ENCODE measurements around the gene MED17. TPM values are rescaled to one million over a fixed set of nuclear protein-coding genes. Genes with fewer than 3 reads are reported as not detected.
"Not testable (repeated sequence)": the region's sequence is repeated elsewhere in the genome, so short reads cannot be mapped to it uniquely, and the experiment has no call there.

Gene MED17
- total and polyA plus RNA-seq, 2 of the 13 experiments (the other 11 are each of a cell fraction or from before 2014, with no cell fraction given), result 23.1 to 37.0 TPM

DNA sequence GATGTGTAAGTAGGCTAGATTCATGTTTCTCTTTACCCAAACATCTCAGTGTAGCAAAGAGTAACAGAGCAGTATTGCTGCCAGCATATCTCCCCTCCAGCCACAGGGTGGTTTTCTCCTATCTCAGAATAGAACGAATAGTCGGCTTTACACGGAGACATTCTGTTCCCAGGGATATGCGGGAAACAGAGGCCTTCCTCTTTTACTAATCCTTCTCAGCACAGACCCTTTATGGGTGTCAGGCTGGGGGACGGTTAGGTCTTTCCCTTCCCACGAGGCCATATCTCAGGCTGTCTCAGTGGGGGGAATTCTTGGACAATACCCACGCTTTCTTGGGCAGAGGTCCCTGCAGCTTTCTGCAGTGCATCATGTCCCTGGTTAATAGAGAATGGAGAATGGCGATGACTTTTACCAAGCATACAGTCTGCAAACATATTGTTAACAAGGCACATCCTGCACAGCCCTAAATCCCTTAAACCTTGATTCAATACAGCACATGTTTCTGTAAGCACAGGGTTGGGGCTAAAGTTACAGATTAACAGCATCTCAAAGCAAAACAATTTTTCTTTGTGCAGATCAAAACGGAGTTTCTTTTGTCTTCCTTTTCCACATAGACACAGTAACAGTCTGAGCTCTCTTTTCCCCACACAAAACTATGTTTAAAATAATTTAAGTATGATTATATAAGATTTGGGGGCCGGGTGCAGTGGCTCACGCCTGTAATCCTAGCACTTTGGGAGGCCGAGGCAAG lies 38.9 kb upstream of the MED17 start (continued):
- TF ChIP-seq, protein P1, sequence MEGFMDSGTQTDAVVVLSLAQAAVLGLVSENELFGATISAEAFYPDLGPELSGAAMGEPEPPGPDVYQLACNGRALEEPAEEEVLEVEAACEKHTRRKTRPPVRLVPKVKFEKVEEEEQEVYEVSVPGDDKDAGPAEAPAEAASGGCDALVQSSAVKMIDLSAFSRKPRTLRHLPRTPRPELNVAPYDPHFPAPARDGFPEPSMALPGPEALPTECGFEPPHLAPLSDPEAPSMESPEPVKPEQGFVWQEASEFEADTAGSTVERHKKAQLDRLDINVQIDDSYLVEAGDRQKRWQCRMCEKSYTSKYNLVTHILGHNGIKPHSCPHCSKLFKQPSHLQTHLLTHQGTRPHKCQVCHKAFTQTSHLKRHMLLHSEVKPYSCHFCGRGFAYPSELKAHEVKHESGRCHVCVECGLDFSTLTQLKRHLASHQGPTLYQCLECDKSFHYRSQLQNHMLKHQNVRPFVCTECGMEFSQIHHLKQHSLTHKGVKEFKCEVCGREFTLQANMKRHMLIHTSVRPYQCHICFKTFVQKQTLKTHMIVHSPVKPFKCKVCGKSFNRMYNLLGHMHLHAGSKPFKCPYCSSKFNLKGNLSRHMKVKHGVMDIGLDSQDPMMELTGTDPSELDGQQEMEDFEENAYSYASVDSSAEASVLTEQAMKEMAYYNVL (CRISPR knock-in tag; IDR thresholded peaks at IDR 0.05; ENCODE audit: borderline replicate concordance), result peak; percentile 90
- TF ChIP-seq HMG20A (CRISPR knock-in tag; IDR thresholded peaks at IDR 0.05; ENCODE audit: borderline replicate concordance), result peak; percentile 27; the same call in 1 of the 2 replicates
- peak; percentile 62; the same call in 1 of the 2 replicates for TF ChIP-seq POLR2G (IDR thresholded peaks at IDR 0.05; ENCODE audit: low read depth, low read length)
- peak; percentile 56; the same call in 1 of the 2 replicates for TF ChIP-seq ZMYM4 (CRISPR knock-in tag; IDR thresholded peaks at IDR 0.05)
- TF ChIP-seq NAIF1 (CRISPR knock-in tag; IDR thresholded peaks at IDR 0.05; ENCODE audit: borderline replicate concordance), result peak; percentile 52; the same call in 1 of the 2 replicates
- TF ChIP-seq KAT8 (CRISPR knock-in tag; IDR thresholded peaks at IDR 0.05), result peak; percentile 46
- TF ChIP-seq PITX1 (CRISPR knock-in tag; IDR thresholded peaks at IDR 0.05), result peak; percentile 100
- TF ChIP-seq GATAD1 (CRISPR knock-in tag; IDR thresholded peaks at IDR 0.05), result peak; percentile 25; the same call in 1 of the 2 replicates
- peak; percentile 45; the same call in 1 of the 2 replicates for TF ChIP-seq PPARG (CRISPR knock-in tag; conservative IDR thresholded peaks at IDR 0.05)
- peak; percentile 74 for TF ChIP-seq MED1 (CRISPR knock-in tag; IDR thresholded peaks at IDR 0.05)
- TF ChIP-seq SALL1 (CRISPR knock-in tag; IDR thresholded peaks at IDR 0.05), result peak; percentile 26
- TF ChIP-seq GABPA (IDR thresholded peaks at IDR 0.05; ENCODE audit: low read depth, low read length), result not testable (repeated sequence)
- TF ChIP-seq GABPA (CRISPR knock-in tag; IDR thresholded peaks at IDR 0.05; ENCODE audit: low read depth), result 0 out of 2 replicates have a peak, but pooled peaks have one; percentile 31
- peak; percentile 73 for TF ChIP-seq GATAD2A (CRISPR knock-in tag; IDR thresholded peaks at IDR 0.05)
- 0 out of 2 replicates have a peak, but pooled peaks have one; percentile 45 for TF ChIP-seq KLF6 (CRISPR knock-in tag; IDR thresholded peaks at IDR 0.05)
- TF ChIP-seq AKAP8 (CRISPR knock-in tag; IDR thresholded peaks at IDR 0.05), result peak; percentile 51; the same call in 1 of the 2 replicates
- peak; percentile 52; the same call in 1 of the 2 replicates for TF ChIP-seq TCF7 (IDR thresholded peaks at IDR 0.05; ENCODE audit: low read depth)
- TF ChIP-seq, protein P2, sequence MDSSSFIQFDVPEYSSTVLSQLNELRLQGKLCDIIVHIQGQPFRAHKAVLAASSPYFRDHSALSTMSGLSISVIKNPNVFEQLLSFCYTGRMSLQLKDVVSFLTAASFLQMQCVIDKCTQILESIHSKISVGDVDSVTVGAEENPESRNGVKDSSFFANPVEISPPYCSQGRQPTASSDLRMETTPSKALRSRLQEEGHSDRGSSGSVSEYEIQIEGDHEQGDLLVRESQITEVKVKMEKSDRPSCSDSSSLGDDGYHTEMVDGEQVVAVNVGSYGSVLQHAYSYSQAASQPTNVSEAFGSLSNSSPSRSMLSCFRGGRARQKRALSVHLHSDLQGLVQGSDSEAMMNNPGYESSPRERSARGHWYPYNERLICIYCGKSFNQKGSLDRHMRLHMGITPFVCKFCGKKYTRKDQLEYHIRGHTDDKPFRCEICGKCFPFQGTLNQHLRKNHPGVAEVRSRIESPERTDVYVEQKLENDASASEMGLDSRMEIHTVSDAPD (CRISPR knock-in tag; IDR thresholded peaks at IDR 0.05), result peak; percentile 45; the same call in 1 of the 2 replicates
- peak; percentile 32; the same call in 1 of the 2 replicates for TF ChIP-seq YEATS2 (CRISPR knock-in tag; IDR thresholded peaks at IDR 0.05; ENCODE audit: borderline replicate concordance)
- peak; percentile 88 for TF ChIP-seq DMAP1 (CRISPR knock-in tag; IDR thresholded peaks at IDR 0.05)
- TF ChIP-seq ARID2 (CRISPR knock-in tag; IDR thresholded peaks at IDR 0.05; ENCODE audit: borderline replicate concordance), result peak; percentile 58; the same call in 1 of the 2 replicates
- TF ChIP-seq, protein P3, sequence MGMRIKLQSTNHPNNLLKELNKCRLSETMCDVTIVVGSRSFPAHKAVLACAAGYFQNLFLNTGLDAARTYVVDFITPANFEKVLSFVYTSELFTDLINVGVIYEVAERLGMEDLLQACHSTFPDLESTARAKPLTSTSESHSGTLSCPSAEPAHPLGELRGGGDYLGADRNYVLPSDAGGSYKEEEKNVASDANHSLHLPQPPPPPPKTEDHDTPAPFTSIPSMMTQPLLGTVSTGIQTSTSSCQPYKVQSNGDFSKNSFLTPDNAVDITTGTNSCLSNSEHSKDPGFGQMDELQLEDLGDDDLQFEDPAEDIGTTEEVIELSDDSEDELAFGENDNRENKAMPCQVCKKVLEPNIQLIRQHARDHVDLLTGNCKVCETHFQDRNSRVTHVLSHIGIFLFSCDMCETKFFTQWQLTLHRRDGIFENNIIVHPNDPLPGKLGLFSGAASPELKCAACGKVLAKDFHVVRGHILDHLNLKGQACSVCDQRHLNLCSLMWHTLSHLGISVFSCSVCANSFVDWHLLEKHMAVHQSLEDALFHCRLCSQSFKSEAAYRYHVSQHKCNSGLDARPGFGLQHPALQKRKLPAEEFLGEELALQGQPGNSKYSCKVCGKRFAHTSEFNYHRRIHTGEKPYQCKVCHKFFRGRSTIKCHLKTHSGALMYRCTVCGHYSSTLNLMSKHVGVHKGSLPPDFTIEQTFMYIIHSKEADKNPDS (CRISPR knock-in tag; IDR thresholded peaks at IDR 0.05), result peak; percentile 84; the same call in 1 of the 2 replicates
- TF ChIP-seq, protein P4, sequence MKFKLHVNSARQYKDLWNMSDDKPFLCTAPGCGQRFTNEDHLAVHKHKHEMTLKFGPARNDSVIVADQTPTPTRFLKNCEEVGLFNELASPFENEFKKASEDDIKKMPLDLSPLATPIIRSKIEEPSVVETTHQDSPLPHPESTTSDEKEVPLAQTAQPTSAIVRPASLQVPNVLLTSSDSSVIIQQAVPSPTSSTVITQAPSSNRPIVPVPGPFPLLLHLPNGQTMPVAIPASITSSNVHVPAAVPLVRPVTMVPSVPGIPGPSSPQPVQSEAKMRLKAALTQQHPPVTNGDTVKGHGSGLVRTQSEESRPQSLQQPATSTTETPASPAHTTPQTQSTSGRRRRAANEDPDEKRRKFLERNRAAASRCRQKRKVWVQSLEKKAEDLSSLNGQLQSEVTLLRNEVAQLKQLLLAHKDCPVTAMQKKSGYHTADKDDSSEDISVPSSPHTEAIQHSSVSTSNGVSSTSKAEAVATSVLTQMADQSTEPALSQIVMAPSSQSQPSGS (CRISPR knock-in tag; IDR thresholded peaks at IDR 0.05), result peak; percentile 14; the same call in 1 of the 2 replicates

All from HepG2 (cell line).